ENCODE data around the gene ADGRF5.

Gene ADGRF5

GRCh38 chr6:46927066-46927465 is 5.3 kb upstream of the ADGRF5 start:
- FAIRE-seq, result no peak

DNA sequence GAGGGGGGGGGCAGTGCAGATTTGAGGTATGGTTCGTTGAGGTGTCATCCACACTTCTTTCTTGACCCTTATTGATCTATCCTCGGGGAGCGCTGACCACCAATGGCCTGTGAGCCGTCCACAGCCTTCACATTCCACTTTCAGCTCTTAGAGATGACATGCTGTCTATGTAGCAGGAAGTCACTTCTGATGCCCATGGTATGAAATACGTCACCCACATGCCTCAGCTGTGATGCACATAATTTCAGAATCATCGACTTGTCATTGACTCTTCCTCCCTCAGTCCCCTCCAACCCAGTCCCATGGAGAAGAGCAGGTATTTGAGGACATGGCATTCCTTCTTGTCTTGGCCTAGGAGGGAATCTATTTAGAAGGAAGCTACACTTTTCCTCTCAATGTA is 4.7 kb upstream of the ADGRF5 start:
- no peak for FAIRE-seq

GRCh38 chr6:46925563-46926253 is 4.0 kb upstream of the ADGRF5 start:
- FAIRE-seq, result no peak

DNA sequence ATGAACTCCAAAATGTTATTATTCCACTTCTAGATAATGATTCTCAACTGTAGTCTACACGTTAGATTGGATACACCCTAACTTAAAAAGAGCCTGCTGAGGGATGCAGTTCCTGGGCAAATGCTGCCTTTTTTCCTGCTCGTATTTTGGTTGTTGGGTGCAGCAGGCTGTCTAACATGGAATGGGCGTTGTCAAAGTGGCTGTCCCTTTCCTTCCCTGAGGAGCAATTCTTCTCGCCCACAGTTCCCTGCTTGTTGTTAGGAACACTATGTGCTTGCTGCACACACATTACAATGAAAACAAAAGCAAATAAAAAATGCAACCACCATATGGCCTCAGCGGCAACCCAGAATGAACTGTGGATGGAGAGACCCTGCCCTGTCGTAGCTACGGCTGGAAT is 1.7 kb upstream of the ADGRF5 start:
- no peak for FAIRE-seq

- no peak for FAIRE-seq
Measured at GRCh38 chr6:46921059-46921458, 679 bp downstream of the ADGRF5 start.

- no peak for FAIRE-seq
Measured at GRCh38 chr6:46918806-46919205, 2.9 kb downstream of the ADGRF5 start.

GRCh38 chr6:46917002-46917545 is 4.7 kb downstream of the ADGRF5 start:
- no peak for FAIRE-seq

- FAIRE-seq, result no peak
Measured at GRCh38 chr6:46915866-46916265, 5.9 kb downstream of the ADGRF5 start.

- FAIRE-seq, result no peak
Measured at GRCh38 chr6:46915380-46915779, 6.4 kb downstream of the ADGRF5 start.

DNA sequence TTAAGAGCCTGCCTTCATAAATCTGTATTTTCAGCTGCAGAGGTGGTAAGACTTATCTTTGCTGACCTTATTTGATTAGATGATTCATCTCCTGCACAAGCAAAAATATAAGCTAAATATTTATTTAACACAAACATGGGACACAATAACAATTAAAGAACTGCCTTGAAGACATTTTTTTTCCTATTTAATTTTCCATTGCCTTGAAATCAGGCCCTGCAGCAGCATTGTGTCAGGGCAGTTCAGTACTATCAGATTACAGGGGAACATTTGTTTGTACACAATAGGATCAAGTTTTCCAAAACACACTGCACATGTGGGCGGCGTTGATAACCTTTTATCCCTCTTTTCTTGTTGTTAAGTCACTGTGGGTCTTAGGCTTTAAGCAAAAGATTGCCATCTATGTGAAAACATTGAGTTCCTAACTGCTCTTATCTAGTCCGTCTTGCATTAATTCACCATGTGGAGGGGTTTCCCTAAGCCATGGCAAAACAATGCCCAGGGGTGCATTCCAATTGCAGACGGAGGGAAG is 7.4 kb downstream of the ADGRF5 start:
- FAIRE-seq, result no peak

DNA sequence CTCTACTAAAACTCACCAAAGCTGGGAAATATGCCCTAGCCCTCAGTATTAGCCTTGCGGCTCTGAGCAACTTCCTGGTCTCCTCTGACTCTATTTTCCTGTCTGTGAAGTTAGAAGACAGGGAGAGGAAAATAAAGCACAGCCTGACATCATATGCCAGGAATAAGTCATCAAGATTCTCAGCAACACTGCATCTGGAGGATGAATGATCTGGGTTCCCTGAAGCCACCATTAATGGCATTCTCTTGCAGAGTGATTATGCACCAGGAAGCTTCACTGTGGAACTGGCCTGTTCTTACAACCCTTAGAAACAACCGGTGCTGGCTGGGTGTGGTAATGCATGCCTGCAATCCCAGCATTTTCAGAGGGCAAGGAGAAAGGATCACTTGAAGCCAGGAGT is 12.4 kb downstream of the ADGRF5 start:
- no peak for FAIRE-seq

DNA sequence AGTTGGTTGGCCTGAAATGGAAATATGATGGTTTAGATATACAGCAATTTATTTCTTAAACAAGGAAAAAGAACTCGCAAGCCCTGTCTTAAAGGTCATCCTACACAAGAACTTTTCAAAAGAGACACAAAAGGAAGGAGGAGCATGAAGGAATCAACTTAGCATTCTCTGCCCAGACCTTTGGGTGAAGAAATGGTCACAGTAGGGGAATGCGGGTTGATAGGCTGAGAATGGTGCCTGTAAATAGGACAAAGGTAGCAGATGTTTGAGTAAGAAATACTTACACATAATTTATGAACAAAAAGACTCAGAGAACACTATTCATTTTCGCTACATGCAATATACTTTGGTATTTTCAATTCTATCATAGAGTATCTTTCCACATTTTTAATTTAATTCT is 15.0 kb downstream of the ADGRF5 start:
- FAIRE-seq, result no peak

- FAIRE-seq, result no peak
Measured at GRCh38 chr6:46904117-46904516, 17.6 kb downstream of the ADGRF5 start.

GRCh38 chr6:46903175-46903574 is 18.6 kb downstream of the ADGRF5 start:
- no peak for FAIRE-seq

GRCh38 chr6:46901882-46902314 is 19.8 kb downstream of the ADGRF5 start:
- no peak for FAIRE-seq

DNA sequence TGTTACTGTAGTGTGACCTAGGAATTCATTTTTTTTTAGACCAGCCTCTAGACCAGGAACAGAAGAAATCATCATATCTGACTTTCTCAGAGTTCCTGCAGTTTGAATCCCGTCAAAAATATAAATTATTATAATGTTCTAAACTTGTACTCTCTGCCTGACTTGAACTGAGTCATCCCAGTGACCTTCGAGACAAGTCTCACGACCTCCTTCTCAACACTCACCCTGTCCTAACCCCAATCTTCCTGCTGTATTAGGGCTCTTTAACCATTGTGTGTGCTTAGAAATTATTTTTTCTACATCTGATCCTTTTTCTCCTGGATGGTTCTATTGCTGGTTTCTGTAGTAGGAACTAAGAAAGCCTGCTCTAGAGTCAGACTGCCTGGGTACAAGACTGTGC is 21.5 kb downstream of the ADGRF5 start:
- FAIRE-seq, result no peak

DNA sequence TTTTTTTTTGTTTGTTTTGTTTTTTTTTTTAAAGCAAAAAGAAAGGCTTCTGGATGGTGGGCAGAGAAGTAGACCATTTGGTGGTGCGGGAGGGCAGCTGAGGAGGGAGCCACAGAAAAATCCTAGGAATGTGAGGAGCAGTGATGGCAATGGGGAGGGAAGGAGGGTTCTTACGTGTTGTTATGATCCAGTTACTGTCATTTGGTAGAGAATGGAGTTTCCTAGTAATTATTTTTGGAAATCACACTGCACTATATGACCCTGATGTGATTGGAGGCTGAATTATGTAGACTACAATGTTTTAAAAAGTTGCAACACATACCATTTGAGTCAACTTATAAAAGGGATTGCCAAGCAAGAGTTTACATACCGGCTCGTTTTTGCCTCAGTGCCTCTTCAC is 22.1 kb downstream of the ADGRF5 start:
- no peak for FAIRE-seq

DNA sequence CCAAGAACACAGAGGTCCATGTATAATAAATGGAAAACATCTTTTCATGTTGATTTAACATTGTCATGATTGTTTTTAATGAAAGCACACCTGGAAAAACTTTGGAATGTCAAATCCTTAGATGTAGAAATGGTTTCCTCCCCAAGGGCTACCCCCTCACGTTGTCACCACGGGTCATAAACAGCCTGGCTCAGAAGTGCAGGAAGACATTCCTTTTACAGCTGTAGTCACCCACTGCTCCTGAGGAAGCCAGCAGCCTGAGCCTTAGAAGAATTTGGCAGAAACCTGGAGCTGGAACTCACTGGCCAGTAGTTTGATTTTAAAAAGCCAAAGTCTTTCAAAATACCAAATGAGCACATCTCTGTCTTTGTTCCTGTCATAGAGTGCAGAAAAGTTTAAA is 23.7 kb downstream of the ADGRF5 start:
- FAIRE-seq, result no peak

- no peak for FAIRE-seq
Measured at GRCh38 chr6:46896871-46897270, 24.9 kb downstream of the ADGRF5 start.

DNA sequence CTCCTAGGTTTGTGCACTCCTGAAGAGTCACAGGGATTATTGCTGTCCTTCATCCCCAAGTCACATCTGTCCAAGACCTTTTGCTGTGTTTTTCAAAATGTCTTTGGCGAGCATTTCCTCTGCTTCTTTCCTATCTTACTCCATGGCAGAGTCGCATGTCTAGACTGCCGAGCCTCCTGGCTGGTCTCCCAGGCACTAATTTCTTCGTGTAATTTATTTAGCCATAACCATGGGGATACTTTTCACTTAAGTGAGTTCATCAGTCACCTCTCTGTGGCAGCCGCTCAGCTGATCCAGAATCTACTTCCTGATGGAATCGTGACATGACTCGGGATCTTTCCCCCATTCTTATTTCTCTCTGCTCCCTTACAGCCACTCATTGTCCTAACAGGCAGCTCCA is 25.8 kb downstream of the ADGRF5 start:
- FAIRE-seq, result no peak

GRCh38 chr6:46894433-46894832 is 27.3 kb downstream of the ADGRF5 start:
- no peak for FAIRE-seq

DNA sequence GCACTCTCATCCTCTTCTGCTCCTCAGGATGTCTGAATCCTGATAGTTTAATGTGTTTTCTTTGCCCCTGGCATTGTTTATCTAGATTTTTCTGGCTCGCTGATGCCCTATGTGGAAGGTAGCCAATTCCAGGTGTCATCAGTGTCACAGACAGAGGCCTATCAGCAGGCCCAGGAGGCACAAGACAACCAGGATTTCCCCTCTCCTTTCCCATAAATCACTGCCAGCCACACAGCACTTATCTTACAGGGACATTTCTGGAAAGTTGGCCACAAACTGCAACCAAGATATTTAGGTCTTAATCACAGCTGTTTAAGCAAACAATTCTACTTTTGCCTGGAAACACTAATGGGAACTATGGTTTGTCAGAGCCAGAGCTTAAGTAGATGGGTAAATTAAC is 28.1 kb downstream of the ADGRF5 start:
- no peak for FAIRE-seq

GRCh38 chr6:46891252-46891795 is 30.4 kb downstream of the ADGRF5 start:
- no peak for FAIRE-seq

GRCh38 chr6:46888578-46888977 is 33.2 kb downstream of the ADGRF5 start:
- no peak for FAIRE-seq

DNA sequence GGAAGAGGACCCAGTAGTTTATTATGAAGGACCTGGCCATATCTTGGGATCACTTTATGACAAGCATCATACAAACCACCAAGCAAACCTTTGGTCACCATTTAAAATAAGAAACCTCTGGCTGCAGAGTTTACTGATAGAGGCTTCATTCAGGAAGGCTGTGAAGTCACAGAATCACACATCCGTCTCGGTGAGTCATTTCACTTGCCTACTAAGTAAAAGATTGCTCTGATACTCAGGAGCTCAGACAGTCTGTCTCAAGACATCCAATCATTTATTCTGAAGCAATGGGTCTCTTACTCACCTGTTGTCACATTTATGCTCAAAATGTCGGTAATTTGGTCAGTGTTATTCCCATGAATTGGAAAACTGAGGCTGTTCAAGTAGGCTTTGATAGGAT is 33.7 kb downstream of the ADGRF5 start:
- FAIRE-seq, result no peak
